ENCODE measurements around the gene DAGLA.

Gene DAGLA

DNA sequence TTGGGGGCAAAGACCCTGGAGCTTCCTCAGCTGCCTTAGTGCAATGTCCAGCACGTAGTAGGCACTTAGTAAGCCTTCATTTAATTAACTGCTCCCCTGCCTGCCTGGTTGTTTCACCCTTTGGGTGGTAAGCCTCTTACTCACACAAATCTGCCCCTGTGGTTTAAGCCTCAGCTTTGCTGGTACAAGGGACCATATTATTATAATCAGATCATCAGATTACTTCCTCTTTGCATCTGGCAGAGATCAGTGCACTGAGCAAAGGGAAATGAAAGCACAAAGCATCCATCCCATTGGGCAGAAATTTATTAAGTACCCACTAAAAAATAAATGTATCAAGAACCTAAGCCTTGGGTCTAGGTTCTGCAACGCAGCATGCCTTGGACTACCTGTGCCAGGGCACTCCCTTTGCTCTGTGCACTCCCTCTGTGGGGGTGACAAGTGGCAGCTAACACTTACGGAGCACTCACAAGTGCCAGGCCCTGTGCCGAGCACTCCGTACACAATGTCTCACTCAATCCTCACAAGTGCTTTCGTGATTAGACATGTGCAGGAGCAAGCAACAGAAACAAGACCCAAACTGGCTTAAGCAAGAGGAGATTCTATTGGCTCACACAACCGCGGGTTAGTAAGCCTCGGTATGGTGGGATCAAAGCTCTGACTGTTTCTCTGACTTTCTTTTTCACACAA lies 34.9 kb upstream of the DAGLA start:
- Histone ChIP-seq H3K4me2 (no peak overlapping the region), H2AFZ (ENCODE audit: low read depth) (no peak overlapping the region), H3K27me3 (ENCODE audit: insufficient read depth, low read depth) (peaks cover 61% of the 10 kb centered on the region)

GRCh38 chr11:61647529-61647928 lies 32.7 kb upstream of the DAGLA start:
- Histone ChIP-seq H3K4me3 (IDR thresholded peaks at IDR 0.05; ENCODE audit: insufficient read depth, low read depth, low read length) (no peak overlapping the region), H3K79me2 (ENCODE audit: insufficient read depth, low read depth) (no peaks in the 10 kb centered on the region), H3K4me2 (no peak overlapping the region), H2AFZ (ENCODE audit: low read depth) (no peak overlapping the region), H3K9ac (no peak overlapping the region), H3K27me3 (ENCODE audit: insufficient read depth, low read depth) (peaks cover 58% of the 10 kb centered on the region), H3K36me3 (ENCODE audit: insufficient read depth) (no peaks in the 10 kb centered on the region), H3K27ac (no peak overlapping the region), H3K4me1 (ENCODE audit: low read depth, poor library complexity, severe bottlenecking) (no peaks in the 10 kb centered on the region), H4K20me1 (ENCODE audit: insufficient read depth) (no peaks in the 10 kb centered on the region)
- TF ChIP-seq, protein P1, sequence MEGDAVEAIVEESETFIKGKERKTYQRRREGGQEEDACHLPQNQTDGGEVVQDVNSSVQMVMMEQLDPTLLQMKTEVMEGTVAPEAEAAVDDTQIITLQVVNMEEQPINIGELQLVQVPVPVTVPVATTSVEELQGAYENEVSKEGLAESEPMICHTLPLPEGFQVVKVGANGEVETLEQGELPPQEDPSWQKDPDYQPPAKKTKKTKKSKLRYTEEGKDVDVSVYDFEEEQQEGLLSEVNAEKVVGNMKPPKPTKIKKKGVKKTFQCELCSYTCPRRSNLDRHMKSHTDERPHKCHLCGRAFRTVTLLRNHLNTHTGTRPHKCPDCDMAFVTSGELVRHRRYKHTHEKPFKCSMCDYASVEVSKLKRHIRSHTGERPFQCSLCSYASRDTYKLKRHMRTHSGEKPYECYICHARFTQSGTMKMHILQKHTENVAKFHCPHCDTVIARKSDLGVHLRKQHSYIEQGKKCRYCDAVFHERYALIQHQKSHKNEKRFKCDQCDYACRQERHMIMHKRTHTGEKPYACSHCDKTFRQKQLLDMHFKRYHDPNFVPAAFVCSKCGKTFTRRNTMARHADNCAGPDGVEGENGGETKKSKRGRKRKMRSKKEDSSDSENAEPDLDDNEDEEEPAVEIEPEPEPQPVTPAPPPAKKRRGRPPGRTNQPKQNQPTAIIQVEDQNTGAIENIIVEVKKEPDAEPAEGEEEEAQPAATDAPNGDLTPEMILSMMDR (conservative IDR thresholded peaks at IDR 0.05; ENCODE audit: low read depth, low read length) = no peak

More for the DNA sequence above, 34.9 kb upstream of the DAGLA start:
- H3K9ac ChIP-seq = no peak overlapping the region
- H3K36me3 ChIP-seq (ENCODE audit: insufficient read depth) = no peaks in the 10 kb centered on the region
- no peaks in the 10 kb centered on the region for H4K20me1 ChIP-seq (ENCODE audit: insufficient read depth)
- no peak overlapping the region for H3K4me3 ChIP-seq (IDR thresholded peaks at IDR 0.05; ENCODE audit: insufficient read depth, low read depth, low read length)
- TF ChIP-seq, protein P1 (conservative IDR thresholded peaks at IDR 0.05; ENCODE audit: low read depth, low read length) = no peak
- no peak overlapping the region for H3K27ac ChIP-seq
- H3K4me1 ChIP-seq (ENCODE audit: low read depth, poor library complexity, severe bottlenecking) = no peaks in the 10 kb centered on the region
- H3K79me2 ChIP-seq (ENCODE audit: insufficient read depth, low read depth) = no peaks in the 10 kb centered on the region

DNA sequence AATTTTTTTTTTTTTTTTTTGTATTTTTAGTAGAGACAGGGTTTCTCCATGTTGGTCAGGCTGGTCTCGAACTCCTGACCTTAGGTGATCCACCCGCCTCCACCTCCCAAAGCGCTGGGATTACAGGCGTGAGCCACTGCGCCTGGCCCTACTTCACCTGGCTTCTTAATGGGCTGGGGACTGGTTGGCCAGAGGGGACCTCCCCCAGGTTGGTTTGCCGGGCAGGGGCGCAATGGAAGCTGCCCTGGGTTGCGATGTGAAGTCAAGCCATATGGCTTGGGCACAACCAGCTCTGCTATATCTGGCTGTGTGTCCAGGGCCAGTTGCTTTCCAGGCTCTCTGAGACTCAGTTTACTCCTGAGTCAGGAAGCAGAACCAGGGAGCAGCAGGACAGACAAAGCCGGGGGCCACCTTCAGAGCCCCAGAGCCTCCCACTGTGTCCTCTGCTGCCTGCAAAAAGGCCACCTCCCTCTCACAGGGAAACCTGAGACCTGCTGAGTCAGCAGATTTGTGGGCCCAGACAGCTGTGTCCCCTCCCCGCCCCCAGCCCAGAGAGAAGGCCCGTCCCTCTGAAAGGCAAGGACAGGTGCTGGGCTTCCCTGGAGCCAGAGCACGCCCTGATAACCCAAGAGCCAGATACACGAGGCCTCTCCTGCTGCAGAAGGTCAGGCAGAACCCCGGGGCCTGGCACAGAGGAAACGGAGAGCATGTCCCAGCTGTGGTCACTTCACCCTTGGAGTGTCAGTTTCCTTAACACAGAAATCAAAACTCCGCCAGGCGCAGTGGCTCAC lies 29.2 kb upstream of the DAGLA start:
- H3K4me3 ChIP-seq (IDR thresholded peaks at IDR 0.05; ENCODE audit: insufficient read depth, low read depth, low read length) = no peak overlapping the region
- H3K36me3 ChIP-seq (ENCODE audit: insufficient read depth) = no peaks in the 10 kb centered on the region
- TF ChIP-seq, protein P1 (conservative IDR thresholded peaks at IDR 0.05; ENCODE audit: low read depth, low read length) = no peak
- no peak overlapping the region for H2AFZ ChIP-seq (ENCODE audit: low read depth)
- no peaks in the 10 kb centered on the region for H3K79me2 ChIP-seq (ENCODE audit: insufficient read depth, low read depth)
- H3K4me1 ChIP-seq (ENCODE audit: low read depth, poor library complexity, severe bottlenecking) = no peaks in the 10 kb centered on the region
- no peaks in the 10 kb centered on the region for H4K20me1 ChIP-seq (ENCODE audit: insufficient read depth)
- no peak overlapping the region for H3K4me2 ChIP-seq
- peaks cover 50% of the 10 kb centered on the region; the same call in 1 of the 2 replicates for H3K27me3 ChIP-seq (ENCODE audit: insufficient read depth, low read depth)
- H3K27ac ChIP-seq = no peak overlapping the region
- no peak overlapping the region for H3K9ac ChIP-seq

- TF ChIP-seq, protein P1 (conservative IDR thresholded peaks at IDR 0.05; ENCODE audit: low read depth, low read length) = no peak
- Histone ChIP-seq H3K36me3 (ENCODE audit: insufficient read depth) (no peaks in the 10 kb centered on the region), H3K27ac (no peak overlapping the region), H4K20me1 (ENCODE audit: insufficient read depth) (no peaks in the 10 kb centered on the region), H3K79me2 (ENCODE audit: insufficient read depth, low read depth) (no peaks in the 10 kb centered on the region), H3K4me2 (no peak overlapping the region), H2AFZ (ENCODE audit: low read depth) (no peak overlapping the region), H3K4me1 (ENCODE audit: low read depth, poor library complexity, severe bottlenecking) (no peaks in the 10 kb centered on the region), H3K9ac (no peak overlapping the region), H3K27me3 (ENCODE audit: insufficient read depth, low read depth) (peaks cover 43% of the 10 kb centered on the region; the same call in 1 of the 2 replicates), H3K4me3 (IDR thresholded peaks at IDR 0.05; ENCODE audit: insufficient read depth, low read depth, low read length) (no peak overlapping the region)
Observed at GRCh38 chr11:61652135-61652534, 28.1 kb upstream of the DAGLA start.

Measured in KMS-11 (cell line).